Neural crest cell (in vitro differentiated cells): ENCODE data around the gene DOCK1. TPM values are rescaled to one million over a fixed set of nuclear protein-coding genes. Genes with fewer than 3 reads are reported as not detected.

ENCODE experiments used
- DNase-seq: peaks from one replicate; pipeline ENCODE4 v3.0.0; 2021; ENCODE audit warnings: low read depth, mixed read lengths, low spot score
- H3K27ac Mint-ChIP-seq: one replicate; pipeline ENCODE4 v1.8.0; 2021; ENCODE audit warnings: mild to moderate bottlenecking, mixed read lengths; ENCODE audit not compliant: unreplicated experiment
- H3K27me3 Mint-ChIP-seq: 2 replicates; pipeline ENCODE4 v1.8.0; 2021; ENCODE audit warnings: low read depth, mild to moderate bottlenecking, mixed read lengths
- H3K36me3 Mint-ChIP-seq: 2 replicates; pipeline ENCODE4 v1.8.0; 2021; ENCODE audit warnings: low read depth, mild to moderate bottlenecking, mixed read lengths
- H3K4me1 Mint-ChIP-seq: 2 replicates; pipeline ENCODE4 v1.8.0; 2021; ENCODE audit warnings: mixed read lengths
- H3K4me3 Mint-ChIP-seq: one replicate; pipeline ENCODE4 v1.8.0; 2021; ENCODE audit warnings: mild to moderate bottlenecking, mixed read lengths
- H3K9me3 Mint-ChIP-seq: 2 replicates; pipeline ENCODE4 v1.8.0; 2021; ENCODE audit warnings: mixed read lengths
- total RNA-seq: library from RNA; stranded (reverse); gene quantifications from 2 replicates; pipeline ENCODE4 v1.2.1, GENCODE V29; 2021
- TF ChIP-seq, protein P1 (sequence below): fragments of 200-600 bp; sonication (generic); conservative IDR thresholded peaks from 2 replicates; pipeline ENCODE4 v1.5.0; 2021; ENCODE audit warnings: antibody characterized with exemption, mild to moderate bottlenecking

The DOCK1 gene
- total RNA-seq, 1 donor from 2014 or later = 55.8 TPM

GRCh38 chr10:127423218-127423915 lies 518.1 kb downstream of the DOCK1 start:
- no peaks in the 10 kb centered on the region for H3K4me1 Mint-ChIP-seq
- H3K9me3 Mint-ChIP-seq = no peaks in the 10 kb centered on the region
- no peak overlapping the region for H3K27ac Mint-ChIP-seq
- TF ChIP-seq, protein P1, sequence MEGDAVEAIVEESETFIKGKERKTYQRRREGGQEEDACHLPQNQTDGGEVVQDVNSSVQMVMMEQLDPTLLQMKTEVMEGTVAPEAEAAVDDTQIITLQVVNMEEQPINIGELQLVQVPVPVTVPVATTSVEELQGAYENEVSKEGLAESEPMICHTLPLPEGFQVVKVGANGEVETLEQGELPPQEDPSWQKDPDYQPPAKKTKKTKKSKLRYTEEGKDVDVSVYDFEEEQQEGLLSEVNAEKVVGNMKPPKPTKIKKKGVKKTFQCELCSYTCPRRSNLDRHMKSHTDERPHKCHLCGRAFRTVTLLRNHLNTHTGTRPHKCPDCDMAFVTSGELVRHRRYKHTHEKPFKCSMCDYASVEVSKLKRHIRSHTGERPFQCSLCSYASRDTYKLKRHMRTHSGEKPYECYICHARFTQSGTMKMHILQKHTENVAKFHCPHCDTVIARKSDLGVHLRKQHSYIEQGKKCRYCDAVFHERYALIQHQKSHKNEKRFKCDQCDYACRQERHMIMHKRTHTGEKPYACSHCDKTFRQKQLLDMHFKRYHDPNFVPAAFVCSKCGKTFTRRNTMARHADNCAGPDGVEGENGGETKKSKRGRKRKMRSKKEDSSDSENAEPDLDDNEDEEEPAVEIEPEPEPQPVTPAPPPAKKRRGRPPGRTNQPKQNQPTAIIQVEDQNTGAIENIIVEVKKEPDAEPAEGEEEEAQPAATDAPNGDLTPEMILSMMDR = no peak
- DNase-seq = no peak
- H3K27me3 Mint-ChIP-seq = no peaks in the 10 kb centered on the region
- H3K4me3 Mint-ChIP-seq = no peak overlapping the region
- H3K36me3 Mint-ChIP-seq = peaks cover 22% of the 10 kb centered on the region

- H3K4me1 Mint-ChIP-seq = no peaks in the 10 kb centered on the region
- peak overlapping the region; percentile 85 for H3K27ac Mint-ChIP-seq
- TF ChIP-seq, protein P1 = no peak
- no peak for DNase-seq
- no peaks in the 10 kb centered on the region for H3K9me3 Mint-ChIP-seq
- H3K27me3 Mint-ChIP-seq = no peaks in the 10 kb centered on the region
- H3K4me3 Mint-ChIP-seq = no peak overlapping the region
- peaks cover 22% of the 10 kb centered on the region for H3K36me3 Mint-ChIP-seq
Measured at GRCh38 chr10:127424594-127425264, 519.5 kb downstream of the DOCK1 start.

DNA sequence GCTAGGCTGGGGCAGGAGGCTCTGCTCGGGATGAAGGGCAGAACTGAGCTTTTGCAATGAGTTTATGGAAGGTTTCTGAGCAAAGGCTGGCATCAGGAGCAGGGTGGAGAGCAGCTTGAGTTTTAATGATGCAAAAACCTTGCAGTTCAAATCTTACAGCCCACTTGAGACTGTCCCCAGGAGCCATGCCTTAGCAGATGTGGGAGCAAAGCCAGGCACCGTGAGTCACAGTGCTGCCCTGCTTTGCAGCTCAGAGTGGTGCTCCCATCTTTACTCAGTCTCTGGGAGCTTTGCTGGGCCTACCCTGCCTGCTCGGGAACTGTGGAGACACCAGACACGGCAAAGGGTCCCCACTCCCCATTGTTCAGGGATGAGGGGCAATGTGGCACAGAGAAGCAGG lies 521.5 kb downstream of the DOCK1 start:
- Mint-ChIP-seq H3K27ac (peak overlapping the region; percentile 69), H3K36me3 (peaks cover 22% of the 10 kb centered on the region), H3K4me1 (no peaks in the 10 kb centered on the region), H3K4me3 (no peak overlapping the region), H3K27me3 (no peaks in the 10 kb centered on the region), H3K9me3 (no peaks in the 10 kb centered on the region)
- DNase-seq = no peak
- TF ChIP-seq, protein P1 = no peak

- peaks cover 30% of the 10 kb centered on the region for H3K36me3 Mint-ChIP-seq
- no peaks in the 10 kb centered on the region for H3K4me1 Mint-ChIP-seq
- no peak for DNase-seq
- H3K9me3 Mint-ChIP-seq = peaks cover 6% of the 10 kb centered on the region
- no peak overlapping the region for H3K4me3 Mint-ChIP-seq
- H3K27ac Mint-ChIP-seq = no peak overlapping the region
- TF ChIP-seq, protein P1 = no peak
- H3K27me3 Mint-ChIP-seq = no peaks in the 10 kb centered on the region
Measured at GRCh38 chr10:127427926-127428325, 522.7 kb downstream of the DOCK1 start.

DNA sequence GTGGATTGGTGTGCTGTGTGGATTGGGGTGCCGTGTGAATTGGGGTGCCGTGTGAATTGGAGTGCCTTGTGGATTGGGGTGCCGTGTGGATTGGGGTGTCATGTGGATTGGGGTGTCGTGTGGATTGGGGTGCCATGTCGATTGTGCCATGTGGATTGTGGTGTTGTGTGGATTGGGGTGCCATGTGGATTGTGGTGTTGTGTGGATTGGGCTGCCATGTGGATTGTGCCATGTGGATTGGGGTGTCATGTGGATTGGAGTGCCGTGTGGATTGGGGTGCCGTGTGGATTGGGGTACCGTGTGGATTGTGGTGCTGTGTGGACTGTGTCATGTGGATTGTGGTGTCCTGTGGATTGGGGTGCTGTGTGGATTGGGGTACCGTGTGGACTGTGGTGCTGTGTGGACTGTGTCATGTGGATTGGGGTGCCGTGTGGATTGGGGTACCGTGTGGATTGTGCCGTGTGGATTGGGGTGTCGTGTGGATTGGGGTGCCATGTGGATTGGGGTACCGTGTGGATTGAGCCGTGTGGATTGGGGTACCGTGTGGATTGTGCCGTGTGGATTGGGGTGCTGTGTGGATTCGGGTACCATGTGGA lies 523.3 kb downstream of the DOCK1 start:
- H3K27me3 Mint-ChIP-seq = no peaks in the 10 kb centered on the region
- TF ChIP-seq, protein P1 = no peak
- no peak overlapping the region for H3K4me3 Mint-ChIP-seq
- no peak overlapping the region for H3K27ac Mint-ChIP-seq
- DNase-seq = no peak
- no peaks in the 10 kb centered on the region for H3K4me1 Mint-ChIP-seq
- peaks cover 36% of the 10 kb centered on the region for H3K36me3 Mint-ChIP-seq
- H3K9me3 Mint-ChIP-seq = peaks cover 6% of the 10 kb centered on the region
